HG03439 (cell line): ENCODE data around the gene CCR4.
"Not testable (repeated sequence)": the region's sequence is repeated elsewhere in the genome, so short reads cannot be mapped to it uniquely, and the experiment has no call there.

Source experiments
- ATAC-seq: cut with Tn5 transposase; IDR thresholded peaks from one replicate; pipeline ENCODE4 v1.9.1; 2021; ENCODE audit warnings: mild to moderate bottlenecking, moderate library complexity; ENCODE audit not compliant: unreplicated experiment

The CCR4 gene

DNA sequence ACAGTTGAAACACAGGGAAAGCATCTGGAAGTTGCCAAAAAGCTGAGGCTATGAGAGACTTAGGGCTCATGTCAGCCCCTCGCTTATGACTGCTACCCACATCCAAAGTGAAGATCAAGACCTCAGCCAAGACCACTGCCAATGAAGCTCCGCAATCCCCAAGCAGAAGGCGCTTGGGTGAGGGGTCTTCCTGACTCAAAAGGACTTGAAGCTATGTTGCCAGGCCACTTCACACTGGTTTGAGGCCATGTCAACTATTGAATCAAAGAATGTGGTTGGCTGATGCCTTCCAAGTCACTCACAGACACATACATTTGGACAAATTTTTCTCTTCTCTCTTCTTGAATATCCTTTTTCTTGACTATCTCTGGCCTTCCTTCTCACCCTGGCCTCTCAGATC is 928 bp upstream of the CCR4 start:
- ATAC-seq, result no peak

DNA sequence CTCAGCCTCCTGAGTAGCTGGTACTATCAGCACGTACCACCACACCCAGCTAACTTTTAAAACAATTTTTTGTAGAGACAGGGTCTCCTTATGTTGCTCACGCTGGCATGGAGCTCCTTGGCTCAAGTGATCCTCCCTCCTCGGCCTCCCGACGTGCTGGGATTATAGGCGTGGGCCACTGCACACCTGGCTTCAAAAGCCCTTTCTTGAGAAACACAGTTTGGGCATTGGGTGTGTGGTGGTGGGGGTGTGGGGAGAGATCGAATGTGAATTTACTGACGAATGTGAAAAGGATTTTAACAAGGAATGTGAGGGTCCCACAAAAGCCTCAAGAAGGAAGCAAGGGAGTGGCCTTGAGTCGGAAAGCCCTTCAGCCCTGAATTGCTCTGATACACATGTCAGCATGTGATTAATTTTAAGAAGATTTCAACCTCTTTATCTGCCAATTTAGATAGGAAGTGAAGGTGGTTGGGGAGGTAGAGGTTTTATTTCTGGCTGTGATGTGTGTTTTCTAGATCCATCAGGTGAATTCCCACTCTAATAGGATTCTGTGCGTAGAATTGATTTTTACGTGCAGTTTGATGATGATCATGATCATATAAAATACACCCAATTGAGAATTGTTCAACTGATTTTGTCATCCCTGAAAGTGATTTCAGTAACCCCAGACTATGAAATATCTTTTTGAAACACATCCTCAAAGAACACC is 1.1 kb downstream of the CCR4 start:
- ATAC-seq, result no peak

DNA sequence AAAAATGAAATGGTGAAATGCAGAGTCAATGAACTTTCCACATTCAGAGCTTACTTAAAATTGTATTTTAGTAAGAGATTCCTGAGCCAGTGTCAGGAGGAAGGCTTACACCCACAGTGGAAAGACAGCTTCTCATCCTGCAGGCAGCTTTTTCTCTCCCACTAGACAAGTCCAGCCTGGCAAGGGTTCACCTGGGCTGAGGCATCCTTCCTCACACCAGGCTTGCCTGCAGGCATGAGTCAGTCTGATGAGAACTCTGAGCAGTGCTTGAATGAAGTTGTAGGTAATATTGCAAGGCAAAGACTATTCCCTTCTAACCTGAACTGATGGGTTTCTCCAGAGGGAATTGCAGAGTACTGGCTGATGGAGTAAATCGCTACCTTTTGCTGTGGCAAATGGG is 3.1 kb downstream of the CCR4 start:
- no peak for ATAC-seq

DNA sequence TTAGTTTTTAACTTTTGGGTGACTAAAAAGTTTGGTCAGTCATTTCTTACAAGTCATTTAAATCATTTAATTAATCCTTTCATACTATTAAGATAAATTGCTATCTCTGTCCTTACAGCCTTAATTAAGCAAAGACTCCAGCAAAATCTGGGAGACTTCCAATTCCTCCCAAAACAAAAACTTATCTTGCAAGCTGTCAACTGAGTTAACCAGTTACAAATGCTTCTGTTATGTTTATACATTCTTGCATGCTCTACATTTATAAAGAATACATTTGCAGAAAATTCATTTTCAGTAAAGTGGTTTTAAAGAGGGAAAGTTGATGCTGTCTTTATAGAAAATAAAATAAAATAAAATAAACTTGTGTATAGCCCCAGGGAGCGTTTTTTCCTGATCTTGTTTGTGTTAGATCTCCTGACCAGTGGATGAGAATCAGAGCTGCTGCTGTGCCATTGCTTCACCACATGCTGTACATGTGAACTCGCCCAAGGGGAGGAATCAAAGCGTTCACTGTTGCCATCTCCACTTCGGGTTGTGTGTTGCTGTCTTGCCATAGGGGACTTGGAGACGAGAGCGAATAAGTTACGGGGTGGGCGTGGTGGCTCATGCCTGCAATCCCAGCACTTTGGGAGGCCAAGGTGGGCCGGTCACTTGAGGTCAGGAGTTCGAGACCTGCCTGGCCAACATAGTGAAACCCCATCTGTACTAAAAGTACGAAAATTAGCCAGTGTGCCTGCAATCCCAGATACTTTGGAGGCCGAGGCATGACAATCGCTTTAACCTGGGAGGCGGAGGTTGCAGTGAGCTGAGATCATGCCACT is 5.5 kb downstream of the CCR4 start:
- no peak for ATAC-seq

DNA sequence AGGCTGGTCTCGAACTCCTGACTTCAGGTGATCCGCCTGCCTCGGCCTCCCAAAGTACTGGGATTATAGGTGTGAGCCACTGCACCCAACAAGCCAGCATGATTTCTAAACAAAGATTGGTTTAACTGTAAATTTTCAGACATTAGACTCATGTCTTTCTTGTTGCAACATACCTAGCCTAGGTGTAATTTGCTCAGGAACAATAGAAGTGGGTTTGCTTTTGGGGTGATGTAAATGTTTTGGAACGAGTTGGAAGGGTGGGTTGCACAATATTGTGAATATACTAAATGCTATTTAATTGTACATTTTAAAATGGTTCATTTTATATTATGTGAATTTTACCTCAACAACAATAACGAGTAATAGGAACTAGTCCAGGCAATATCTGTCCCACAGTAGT is 7.1 kb downstream of the CCR4 start:
- ATAC-seq, result no peak

DNA sequence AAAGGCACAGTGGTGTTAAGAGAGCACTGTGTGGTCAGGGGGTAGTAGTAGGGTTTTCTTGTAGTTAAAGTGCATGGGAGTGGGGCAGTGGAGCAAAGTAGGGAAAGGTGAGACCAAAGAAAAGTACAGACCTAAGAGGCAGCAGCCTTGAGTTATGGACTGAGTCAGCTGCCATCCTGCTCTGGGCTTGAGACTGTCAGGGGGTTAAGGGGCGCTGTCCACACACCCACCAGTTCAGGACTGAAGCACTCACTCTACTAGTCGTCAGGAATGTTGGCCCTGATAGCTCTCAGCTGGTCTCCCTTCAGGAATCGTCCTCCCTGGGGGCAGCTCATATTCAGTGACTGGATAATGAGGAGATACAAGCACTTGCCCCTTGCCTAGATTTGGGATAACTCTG is 7.9 kb downstream of the CCR4 start:
- no peak for ATAC-seq

DNA sequence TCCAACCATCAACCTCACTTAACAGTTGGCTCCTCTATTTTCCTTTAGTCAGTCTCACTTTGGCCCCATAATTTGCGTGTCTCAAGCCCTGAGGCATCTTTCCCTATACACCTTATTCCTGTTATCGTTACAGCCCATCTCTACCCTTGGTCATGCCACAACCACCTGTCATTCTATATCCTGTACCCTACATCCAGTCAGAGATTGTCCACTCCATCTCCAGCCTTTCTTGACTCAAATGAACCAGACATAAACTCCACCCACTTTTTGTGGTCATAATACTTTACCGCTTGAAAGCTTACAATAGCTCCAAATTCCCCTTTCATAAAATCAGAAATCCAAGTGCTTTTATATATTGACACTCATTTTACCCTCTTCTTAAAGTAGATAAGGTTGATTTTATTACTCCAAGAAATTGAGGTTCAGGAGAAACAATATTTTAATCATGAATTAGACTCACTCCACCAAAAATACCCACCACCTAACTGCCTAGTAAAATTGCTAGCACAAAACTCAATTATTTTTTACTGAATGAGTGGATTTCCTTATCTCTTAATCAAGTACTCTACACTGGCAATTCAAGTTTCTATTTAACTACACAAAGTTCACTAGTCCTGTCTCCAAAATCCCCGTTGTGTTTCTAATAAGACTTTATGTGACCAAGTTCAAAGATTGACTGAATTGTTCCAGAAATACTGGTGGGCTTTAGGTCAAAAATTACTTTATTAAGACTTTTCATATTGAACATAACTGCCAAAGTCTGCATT is 9.1 kb downstream of the CCR4 start:
- ATAC-seq, result no peak

DNA sequence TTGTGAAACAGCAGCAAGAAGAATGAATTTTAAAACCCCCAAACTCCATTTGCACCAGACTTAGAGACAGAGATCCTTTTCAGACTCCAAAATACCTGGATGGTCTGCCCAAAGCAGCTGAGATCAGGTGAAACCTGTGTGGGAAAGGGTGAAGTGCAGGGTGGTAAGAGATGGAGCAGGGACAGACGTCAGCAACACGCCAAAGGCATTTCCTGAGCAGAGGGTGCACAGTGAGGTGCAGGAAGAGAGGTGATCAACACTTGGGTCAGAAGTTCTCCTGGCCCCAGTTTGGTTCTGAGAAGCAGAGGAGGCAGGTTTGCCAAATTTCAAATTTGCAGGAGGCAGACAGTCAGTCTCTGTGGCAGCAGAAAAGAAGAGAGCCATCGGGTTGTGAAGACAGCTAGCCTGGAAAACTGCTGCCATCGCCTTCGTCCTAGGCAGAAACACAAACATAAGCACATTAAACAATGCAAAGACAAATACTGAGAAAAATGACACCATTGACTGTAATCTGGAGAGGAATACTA is 9.8 kb downstream of the CCR4 start:
- ATAC-seq, result no peak

DNA sequence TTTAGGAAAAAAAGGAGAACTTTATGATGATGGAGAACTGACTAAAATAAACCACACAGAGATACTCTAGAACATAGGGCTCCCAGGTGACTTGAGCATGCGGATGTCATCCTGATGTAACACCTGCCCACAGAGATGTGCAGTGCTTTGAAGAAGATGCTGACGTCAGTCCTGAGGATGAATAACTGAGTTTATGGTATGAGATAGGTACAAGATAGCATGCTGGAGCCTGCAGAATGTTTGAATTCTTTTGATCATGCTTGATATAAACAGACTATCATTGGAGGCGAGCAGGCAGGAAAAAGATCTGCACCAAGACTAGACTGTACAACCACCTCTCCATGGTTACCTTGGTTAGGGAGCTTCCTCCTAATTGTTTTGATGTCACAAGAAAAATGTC is 12.4 kb downstream of the CCR4 start:
- no peak for ATAC-seq

DNA sequence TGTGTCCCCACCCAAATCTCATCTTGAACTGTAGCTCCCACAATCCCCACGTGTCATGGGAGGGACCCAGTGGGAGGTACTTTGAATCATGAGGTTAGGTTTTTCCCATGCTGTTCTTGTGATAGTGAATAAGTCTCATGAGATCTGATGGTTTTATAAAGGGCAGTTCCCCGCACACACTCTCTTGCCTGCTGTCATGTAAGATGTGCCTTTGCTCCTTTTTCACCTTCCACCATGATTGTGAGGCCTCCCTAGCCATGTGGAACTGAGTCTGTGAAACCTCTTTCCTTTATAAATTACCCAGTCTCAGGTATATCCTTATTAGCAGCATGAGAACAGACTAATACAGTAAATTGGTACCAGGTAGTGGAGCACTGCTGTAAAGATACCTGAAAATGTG is 13.3 kb downstream of the CCR4 start:
- not testable (repeated sequence) for ATAC-seq

DNA sequence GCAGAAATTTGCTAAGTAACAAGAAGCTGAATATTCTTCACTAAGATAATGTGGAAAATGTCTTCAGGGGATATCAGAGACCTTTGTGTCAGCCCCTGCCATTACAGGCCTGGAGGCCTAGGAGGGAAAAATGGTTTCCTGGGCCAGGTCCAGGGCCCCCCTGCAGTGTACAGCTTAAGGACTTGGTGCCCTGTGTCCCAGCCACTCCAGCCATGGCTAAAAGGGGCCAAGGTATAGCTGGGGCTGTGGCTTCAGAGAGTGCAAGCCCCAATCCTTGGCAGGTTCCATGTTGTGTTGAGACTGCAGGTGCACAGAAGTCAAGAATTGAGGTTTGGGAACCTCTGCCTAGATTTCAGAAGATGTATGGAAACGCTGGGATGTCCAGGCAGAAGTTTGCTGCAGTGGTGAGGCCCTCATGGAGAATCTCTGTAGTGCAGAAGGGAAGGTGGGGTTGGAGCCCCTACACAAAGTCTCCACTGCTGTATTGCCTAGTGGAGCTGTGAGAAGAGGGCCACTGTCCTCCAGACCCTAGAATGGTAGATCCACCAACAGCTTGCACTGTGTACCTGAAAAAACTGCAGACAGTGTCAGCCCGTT is 14.3 kb downstream of the CCR4 start:
- not testable (repeated sequence) for ATAC-seq

DNA sequence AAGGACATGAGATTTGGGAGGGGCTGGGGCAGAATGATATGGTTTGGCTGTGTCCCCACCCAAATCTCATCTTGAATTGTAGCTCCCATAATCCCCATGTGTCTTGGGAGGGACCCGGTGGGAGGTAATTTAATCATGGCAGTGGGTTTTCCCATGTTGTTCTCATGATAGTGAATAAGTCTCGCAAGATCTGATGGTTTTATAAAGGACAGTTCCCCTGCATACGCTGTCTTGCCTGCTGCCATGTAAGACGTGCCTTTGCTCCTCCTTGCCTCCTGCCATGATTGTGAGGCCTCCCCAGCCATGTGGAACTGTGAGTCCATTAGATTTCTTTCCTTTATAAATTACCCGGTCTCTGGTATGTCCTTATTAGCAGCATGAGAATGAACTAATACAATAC is 15.2 kb downstream of the CCR4 start:
- ATAC-seq, result not testable (repeated sequence)

DNA sequence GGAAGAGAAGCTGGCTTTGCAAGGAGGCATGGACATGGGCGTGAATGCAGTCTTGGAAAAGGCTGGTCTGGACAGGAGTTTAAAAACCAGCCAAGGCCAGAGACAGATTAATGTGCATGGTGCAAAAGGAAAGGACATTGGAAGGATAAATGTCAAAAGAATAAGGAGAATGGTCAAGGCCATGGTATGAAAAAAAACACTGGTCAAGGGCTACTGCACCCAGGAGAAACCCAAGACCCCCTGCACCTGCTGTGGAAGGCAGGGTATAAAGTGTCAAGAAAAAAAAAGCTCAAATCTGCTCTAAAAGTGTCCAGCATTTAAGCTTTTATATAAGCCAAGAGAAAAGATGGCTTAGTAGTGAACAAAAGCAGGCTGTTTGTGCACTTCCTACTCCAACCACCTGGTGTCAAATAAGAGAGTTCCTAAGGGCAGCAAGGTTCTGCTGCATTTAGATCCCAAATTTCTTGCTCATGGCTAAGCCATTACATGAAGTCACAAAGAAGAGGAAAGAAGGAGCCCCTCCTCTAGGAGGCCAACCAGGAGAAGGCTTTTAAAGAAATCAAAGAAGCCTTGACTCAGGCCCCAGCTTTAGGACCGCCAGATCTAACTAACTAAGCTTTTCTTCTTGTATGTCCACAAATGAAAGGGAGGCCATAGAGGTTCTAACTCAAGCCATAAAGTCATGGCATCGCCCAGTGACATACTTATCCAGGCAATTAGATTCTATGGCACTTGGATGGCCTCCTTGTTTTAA is 16.9 kb downstream of the CCR4 start:
- ATAC-seq, result no peak

DNA sequence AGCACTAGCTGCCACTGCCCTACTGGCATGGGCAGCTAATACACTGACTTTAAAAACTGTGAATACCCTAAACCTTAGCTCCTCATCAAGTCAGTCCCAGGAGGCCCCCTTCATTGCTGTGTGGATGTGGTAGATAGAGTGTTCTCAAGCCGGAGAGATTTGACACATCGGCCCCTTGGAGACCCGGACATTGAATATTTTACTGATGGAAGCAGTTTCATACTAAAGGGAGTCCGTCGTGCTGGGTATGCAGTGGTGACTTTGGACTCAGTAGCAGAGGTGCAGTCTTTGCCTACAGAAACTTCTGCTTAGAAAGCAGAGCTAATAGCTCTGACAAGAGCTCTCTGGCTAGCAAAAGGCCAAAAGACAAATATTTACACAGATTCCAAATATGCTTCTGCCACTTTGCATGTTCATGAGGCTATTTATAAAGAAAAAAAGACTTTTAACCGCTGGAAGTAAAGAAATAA is 17.5 kb downstream of the CCR4 start:
- no peak for ATAC-seq

DNA sequence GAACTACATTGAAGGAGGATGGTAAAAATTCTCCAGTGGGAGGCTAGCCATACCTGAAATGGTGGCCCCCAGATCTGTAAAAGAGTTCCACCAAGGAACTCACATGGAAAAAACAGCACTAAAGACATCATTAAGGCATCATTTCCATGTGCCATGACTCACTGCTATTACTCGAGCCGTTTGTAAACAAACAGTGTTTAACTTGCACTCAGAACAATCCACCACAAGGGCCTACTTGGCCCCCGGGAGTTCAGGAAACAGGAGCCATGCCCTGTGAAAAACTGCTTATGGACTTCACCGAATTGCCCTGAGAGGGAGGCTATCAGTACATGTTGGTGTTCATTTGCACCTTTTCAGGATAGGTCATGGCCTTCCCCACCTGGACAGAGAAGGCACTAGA is 18.2 kb downstream of the CCR4 start:
- no peak for ATAC-seq

DNA sequence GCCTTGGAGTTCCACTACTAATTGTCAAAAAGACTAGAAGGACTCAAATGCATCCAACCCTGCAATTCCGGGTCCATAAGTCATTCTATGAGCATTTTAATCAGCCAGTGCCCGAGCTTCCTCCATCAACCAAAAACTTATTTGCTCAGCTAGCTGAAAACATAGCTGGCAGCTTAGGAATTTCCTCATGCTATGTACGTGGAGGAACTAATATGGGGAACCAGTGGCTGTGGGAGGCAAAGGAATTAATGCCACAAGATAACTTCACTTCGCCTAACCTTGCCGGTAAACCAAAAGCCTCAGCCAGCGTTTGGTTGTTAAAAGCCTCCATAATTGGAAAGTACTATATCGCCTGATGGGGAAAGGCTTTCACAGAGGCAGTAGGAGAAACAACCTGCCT is 19.8 kb downstream of the CCR4 start:
- ATAC-seq, result not testable (repeated sequence)

DNA sequence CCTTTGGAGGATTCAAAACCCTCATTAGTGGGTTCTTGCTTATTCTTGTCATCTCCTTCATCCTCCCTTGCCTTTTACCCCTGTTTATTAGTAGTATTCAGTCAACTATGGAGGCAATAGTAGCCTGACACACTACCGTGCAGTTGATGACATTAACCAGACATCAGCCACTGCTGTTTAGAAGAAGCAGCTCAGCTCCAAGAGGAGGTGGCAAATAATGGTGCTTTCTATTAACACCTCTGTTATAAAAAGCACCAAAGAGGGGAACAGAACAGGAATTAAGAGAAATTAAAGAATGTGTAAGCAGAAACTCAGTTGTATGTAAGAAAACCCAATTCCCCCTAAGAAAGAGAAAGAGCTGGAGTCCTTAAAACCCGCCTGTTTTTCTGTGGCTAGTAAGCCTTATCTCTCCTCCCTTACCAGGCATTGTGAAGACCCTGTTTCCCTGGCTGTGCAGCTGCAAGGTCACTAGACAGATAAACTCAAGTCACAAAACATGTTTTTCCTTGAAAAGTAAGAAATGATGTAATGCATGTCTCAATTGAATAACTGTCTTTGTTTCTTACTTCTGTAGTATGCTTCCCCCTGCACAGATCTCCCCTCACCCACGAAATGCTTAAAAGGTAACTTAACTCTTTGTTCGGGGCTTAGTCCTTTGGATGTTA is 21.2 kb downstream of the CCR4 start:
- no peak for ATAC-seq

DNA sequence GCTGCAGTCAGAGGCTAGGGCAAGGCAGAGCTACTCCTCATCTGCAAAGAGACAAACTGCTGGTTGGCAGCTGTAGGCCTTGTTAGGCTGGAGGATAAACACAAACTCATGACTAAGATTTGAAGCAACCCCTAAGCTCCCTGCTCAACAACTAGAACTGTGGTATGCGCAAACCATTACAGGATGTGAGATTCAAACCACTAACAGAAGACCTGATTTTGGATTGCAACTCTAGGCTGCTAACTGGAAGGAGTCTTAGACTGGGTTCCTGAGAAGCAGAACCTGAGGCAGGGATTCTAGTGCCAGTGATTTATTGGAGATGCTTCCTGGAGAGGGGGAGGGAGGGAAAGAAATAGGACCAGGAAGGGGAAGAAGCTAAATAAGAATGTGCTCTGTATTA is 22.5 kb downstream of the CCR4 start:
- no peak for ATAC-seq

DNA sequence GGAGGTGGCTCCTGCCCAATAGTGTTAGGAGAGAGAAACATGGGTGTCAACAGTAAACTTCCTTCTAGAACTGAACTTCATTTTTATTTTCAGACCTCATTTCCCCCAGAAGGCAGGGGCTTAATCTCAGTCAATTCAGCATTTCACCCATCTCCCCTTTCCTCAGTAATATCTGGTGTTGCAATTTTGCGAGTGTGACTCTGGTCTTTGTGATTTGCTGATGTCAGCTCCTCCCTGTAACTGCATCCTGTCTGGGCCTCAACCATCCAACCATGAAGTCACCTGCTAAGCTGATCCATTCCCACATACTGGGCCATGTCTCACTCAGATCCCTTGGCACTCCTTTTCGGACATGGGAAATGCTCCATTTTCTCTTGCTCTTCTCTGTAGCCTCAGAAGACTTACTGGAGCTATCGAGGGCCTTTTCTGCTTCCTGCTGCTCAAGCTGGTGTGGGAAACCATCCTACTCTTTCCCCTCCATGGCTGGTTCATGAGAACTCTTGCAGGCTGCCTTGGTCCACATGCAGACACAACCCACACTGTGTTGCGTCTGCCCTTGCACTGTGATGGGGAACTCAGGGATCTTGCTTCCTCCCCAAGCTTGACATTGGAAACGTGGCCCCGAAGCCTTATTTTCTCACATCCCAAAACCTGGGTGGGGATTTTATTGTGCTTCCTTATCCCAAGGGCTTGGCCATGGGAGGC is 24.6 kb downstream of the CCR4 start:
- ATAC-seq, result no peak
